RPMI7951 (cell line): ENCODE measurements around the gene GSTO2. TPM values are rescaled to one million over a fixed set of nuclear protein-coding genes. Genes with fewer than 3 reads are reported as not detected.

ENCODE experiments used
- DNase-seq: peaks from one replicate; pipeline ENCODE4 v3.0.0-alpha.2; 2012; ENCODE audit warnings: low read depth
- total RNA-seq: library from RNA; depleted of rRNA; stranded (reverse); fragments of >200 nt; shearing (Covaris generic); gene quantifications from 2 replicates; pipeline ENCODE4 v1.2.3, GENCODE V29; 2014

The GSTO2 gene
- total RNA-seq, 1 experiment from 2014 or later: 2.3 TPM

DNA sequence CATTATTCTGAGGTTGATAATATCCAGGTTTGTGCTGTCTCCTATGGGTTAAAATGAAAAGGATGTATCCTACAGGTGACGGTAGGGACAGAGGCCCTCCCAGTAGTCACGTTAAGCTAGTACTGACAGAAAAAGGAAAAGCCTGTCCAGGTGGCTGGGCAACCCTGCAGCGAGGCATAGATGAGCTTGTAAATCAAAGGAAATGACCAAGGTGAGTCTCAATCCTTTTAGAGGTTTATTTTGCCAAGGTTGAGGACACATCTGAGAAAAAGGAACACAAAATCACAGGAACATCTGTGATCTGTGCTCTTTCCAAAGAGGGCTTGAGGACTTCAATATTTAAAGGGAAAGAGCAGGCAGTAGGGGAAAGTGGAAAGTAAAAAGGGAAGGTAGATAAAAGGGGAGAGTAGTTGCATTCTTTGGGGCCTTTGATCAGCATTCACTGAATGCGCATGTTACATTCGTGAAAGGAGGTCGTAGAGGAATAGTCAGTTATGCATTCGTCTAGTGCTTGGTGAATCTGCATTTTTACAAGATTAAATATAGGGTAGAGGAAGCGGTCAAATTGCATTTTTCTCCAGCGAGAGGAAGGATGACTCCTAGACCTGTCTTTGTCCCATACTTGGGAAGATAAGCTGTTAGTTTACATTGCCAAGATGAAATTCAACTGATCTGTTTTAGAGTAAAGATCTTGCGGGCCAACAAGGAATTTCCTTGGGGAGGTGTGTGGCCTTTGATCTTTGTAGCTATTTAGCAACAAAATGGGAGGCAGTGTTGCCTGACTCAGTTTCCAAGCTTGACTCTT, 15.2 kb upstream of the GSTO2 start:
- DNase-seq: no peak

GRCh38 chr10:104254493-104255310, 14.3 kb upstream of the GSTO2 start, which contains the start of gene GSTO1:
GSTO1 (plus strand) TSS chr10:104254892; CDS start chr10:104254929, 37 bp downstream.
- peak; percentile 80 for DNase-seq

DNA sequence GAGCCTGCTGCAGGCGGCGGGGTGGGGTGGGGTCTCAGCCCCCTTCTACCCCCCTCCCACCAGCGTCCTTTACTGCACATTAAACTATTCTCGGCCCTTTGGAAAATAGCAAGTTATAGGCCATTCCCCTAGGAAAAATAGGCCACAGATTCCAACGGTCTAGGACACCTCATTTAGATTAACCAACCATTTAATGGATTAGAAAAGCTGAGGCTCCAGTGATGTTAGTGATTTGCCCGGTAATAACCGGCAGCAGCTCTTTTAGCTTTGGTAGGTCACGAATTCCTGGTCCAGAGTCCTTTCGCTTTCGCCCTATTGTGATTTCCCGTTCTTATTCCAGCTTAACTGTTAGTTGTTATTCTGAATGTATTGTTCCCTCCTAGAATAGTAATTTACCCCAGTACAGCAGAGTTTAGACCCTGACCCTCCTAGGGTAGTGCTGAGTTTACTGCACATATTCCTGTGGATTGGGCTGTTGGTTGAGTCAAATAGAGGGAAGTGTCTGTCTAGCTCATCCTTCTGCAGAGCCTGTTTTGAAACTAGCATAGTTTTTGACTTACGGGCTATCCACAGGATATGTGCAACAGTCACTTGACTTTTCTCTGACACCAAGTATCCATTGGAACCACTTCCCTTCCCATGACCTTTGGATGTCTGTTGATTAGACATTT, 13.5 kb upstream of the GSTO2 start:
- DNase-seq: peak; percentile 53

DNA sequence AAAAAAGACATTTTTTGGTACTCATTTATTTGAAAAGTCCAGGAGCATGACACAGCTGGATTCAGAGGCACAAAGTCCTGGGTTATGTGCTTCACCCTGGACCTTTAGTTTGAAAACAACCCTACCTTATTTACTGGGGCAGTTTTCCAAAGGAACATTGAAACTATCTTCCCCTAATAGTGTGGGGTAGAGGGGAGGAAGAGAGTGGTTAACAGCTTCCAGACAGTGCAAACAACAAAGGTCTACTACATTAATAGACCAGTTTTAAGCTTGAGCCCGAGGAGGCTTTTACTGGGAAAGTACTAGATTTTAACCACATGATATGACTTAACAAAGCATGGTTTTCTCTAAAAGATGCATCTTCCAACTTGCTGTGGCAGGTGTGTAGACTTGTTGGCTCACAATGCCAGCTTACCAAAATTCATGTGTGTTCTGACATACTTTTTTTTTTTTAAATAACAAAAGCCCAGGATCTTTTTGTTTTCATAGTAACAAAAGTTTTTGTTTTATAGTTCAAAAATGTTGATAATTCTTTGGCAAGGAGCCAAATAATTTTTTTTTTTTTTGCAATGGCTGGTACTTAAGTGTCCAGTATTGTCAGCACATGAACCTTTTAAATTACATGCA, 12.5 kb upstream of the GSTO2 start:
- no peak for DNase-seq

DNA sequence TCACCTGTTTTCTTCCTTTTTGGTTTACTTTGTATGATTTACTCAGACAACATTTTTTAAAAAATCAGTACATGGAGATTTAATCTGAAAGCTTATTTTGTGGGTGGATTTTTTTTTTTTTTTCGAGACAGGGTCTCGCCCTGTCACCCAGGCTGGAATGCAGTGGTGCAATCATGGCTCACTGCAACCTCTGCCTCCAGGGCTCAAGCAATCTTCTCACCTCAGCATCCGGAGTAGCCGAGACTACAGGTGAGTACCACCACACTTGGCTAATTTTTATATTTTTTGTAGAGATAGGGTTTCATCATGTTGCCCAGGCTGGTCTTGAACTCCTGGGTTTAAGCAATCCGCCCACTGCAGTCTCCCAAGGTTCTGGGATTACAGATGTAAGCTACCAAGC, 11.7 kb upstream of the GSTO2 start:
- no peak for DNase-seq

GRCh38 chr10:104258209-104258608, 10.8 kb upstream of the GSTO2 start:
- DNase-seq: no peak

DNA sequence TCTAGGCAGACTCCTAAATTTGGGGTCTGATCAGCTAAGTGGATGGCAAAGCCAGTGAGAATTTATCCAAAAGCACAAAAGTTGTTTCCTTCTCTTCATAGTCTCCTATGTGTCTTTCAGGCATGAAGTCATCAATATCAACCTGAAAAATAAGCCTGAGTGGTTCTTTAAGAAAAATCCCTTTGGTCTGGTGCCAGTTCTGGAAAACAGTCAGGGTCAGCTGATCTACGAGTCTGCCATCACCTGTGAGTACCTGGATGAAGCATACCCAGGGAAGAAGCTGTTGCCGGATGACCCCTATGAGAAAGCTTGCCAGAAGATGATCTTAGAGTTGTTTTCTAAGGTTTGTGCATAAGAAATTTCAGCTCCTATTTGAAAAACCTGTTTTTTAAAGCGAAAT, 9.5 kb upstream of the GSTO2 start:
- no peak for DNase-seq

DNA sequence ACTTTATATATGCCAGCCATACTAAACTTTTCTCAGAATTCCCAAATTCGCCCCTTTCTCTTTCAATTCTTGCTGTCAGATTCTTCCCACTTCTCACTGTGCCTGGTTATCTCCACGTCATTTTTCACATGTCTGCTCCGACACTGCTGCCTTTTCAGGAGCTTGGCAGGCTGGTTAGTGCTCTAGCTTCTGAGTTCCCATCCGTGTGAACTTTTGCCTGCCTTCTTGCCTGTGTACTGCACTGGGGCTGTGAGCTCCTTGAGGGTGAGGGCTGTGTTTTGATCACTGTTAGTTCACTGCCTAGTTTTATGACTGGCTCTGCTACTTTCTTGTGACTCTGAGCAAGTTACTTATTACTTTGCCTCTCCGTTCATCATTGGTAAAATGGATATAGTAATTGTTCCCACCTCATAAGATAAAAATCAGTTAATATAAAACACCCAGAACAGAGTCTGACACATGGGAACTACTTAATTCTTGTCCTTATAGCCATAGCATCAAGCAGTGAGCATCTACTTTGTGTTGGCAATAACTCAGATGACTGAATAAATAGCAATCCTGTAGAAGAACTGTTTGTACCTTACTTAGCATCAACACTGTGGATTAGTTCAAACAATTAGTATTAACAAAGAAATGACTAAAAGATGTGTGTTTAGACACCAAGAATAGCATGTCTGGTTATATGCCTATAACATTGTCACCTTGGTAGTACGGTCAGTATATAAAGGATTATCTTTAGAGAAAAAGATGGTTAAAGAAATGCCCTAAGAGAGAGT, 8.8 kb upstream of the GSTO2 start:
- no peak for DNase-seq

DNA sequence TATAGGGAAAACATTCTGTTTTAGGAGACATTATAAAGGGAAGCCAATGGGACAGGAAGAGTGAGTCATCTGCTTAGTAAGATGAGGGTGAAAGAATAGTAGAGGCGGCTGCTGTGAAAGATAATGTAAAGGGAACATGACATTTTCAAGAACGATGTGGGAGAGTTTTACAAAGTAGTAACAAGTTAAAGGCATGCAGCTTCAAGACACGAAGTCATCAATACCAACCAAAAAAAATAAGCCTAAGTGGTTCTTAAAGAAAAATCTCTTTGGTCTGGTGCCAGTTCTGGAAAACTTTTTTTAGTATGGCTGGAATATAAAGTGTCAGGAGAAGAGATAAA, 8.2 kb upstream of the GSTO2 start:
- peak; percentile 52 for DNase-seq

DNA sequence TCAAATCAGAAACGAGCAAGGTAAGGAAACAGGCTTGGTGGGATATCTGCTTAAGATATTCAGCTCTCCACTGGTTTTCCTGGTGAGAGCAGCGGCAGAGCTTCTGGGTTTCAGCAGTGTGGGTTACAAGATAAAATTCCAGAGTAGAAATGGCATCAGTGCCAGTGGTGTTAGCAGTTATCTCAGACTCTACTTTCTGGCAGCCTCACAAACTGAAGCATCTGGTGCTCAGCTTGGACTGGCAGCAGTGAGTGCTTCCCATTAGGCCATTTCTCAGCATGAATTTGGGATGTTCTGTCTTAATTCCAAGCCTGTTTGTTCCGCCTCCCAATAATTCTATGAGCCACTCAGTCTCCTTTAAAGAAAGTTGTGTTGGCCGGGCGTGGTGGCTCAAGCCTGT, 6.9 kb upstream of the GSTO2 start:
- DNase-seq: no peak

GRCh38 chr10:104264783-104265182, 4.2 kb upstream of the GSTO2 start:
- no peak for DNase-seq

GRCh38 chr10:104267721-104268404, 1.1 kb upstream of the GSTO2 start:
- DNase-seq: no peak

DNA sequence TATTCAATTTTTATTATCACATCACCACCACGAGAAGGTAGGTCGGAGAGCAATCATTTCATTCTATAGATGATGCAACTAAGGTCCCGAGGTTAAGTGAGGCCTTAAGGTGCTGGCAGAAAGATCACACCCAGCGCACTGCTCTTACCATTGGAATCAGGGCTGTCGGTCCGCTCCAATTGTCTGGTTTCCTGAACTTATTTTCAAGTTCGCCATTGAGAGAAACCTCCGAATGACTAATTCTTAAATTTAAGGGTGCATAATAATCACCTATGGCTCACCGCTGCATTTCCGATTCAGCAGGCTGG, 625 bp upstream of the GSTO2 start:
- no peak for DNase-seq

DNA sequence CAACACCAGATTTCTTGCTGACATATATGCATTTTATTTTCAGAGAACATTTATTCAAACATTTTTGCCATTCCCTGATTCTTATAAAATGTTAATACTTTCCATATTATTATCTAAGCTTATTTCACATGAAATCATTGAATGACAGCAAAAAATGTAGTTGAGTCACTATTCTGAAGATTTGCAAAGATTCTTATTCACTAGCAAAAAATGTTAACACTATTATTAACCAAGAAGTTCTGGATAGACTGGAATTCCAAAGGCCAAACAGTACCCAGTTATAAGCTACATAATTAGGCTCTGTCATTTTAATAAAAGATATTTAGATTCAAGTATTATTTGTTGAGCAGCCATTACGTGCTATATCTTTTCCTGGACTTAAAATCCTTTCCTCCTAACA, 4.3 kb downstream of the GSTO2 start:
- DNase-seq: no peak

GRCh38 chr10:104273899-104274575, 5.1 kb downstream of the GSTO2 start:
- DNase-seq: no peak

DNA sequence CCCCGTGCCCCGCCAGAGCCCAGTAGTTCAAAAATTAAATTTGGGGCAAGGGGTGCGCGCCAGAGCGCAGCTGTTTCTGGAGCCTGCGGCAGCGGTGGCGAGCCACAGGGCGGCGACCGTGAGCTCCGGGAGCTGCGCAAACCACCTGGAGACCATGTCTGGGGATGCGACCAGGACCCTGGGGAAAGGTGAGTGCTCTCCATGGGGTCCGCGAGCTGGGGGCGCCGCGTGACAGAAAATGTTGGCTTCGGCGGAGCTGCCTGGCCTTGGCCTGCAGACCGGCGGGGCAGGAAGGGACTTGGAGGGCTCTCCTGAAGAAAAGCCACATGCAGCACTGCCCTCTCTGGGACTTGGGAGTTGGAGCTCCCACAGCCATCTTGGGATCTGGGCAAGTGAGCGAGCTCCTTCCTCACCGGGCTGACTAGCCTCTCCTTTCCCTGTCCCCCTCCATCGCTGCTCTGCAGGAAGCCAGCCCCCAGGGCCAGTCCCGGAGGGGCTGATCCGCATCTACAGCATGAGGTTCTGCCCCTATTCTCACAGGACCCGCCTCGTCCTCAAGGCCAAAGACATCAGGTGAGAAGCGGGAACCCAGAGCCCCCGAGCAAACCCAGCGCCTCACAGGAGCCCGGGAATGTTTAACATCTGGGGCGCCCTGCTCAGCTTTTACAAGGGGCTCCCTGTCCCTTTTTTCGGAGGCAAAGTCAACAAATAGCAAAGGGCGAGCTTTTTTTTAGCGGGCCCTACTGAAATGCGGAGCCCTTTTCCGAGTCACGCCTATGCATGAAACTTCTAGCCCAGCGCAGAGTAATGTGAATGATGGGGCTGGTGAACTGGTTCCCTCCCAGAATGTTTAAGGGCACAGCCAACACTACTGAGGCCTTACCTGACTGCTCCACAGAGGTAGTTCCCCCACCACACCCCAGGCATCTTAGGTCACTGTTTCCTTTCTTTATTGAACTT, 6.1 kb downstream of the GSTO2 start:
- DNase-seq: peak; percentile 37

- no peak for DNase-seq
Measured at GRCh38 chr10:104276192-104276591, 7.2 kb downstream of the GSTO2 start.

DNA sequence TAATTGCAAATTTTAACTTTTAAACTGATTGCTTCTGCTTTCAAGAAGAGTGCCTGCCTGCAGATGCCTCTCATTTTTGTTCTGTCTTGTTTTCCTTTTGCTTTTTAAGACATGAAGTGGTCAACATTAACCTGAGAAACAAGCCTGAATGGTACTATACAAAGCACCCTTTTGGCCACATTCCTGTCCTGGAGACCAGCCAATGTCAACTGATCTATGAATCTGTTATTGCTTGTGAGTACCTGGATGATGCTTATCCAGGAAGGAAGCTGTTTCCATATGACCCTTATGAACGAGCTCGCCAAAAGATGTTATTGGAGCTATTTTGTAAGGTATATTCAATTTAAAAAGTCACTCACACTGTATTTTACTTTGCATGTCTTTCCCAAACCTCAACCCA, 8.8 kb downstream of the GSTO2 start:
- no peak for DNase-seq
